ENCODE measurements around the gene FBXW11.
A peak's percentile ranks its signal among the peaks of the same experiment; 100 is the strongest.

DNA sequence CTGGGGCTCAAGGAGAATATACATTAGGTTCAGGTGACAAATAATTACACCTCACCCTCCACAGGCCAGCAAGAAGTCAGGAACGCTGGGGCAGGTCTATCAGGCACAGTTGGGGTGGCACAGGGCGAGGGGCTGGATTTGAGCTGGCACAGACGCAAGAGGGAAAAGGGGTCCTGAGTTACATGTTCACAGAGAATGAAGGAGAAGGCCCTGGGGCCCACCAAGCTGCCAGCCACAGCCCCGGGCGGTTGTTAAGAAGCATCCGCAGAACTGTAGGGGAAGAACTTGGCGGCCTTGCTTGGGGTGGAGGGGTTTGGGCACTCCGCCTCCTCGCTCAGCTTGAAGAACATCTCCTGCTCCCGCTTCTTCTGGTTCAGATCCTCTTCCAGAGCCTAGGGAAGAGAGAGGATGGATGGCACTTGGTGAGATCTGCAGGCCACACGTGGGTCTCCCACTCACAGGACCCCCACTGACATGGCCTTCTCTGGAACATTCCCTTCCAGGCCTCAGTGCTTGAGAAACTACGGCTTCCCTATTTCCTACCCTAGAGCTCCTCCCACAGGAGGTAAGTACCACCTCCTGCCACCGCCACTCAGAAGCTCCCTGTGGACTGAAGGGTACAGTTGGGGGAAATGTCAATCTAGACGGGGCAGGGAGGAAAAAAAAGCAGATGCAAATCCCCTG is 38.3 kb upstream of the FBXW11 start:
- TF ChIP-seq EZH2phosphoT487 (IDR thresholded peaks at IDR 0.05; ENCODE audit: borderline replicate concordance) (no peak), MAX (IDR thresholded peaks at IDR 0.05) (no peak), YY1 (IDR thresholded peaks at IDR 0.05; ENCODE audit: extremely low read depth, insufficient replicate concordance, low read depth, low read length) (no peak), CTCF (IDR thresholded peaks at IDR 0.05 in 2 of 3, conservative IDR thresholded peaks at IDR 0.05 in 1 of 3; ENCODE audit: borderline replicate concordance in 1 of 3, insufficient read depth in 1 of 3, low read depth in 2 of 3, low read length in 2 of 3) (0 out of 6 replicates have a peak, but pooled peaks of 1 of the 3 experiments have one; percentile 7), POLR2A (IDR thresholded peaks at IDR 0.05; ENCODE audit: borderline replicate concordance, extremely low read depth, insufficient read depth, insufficient read length) (no peak), CEBPB (IDR thresholded peaks at IDR 0.05; ENCODE audit: low read depth) (no peak), POLR2AphosphoS5 (IDR thresholded peaks at IDR 0.05; ENCODE audit: low read depth, low read length) (no peak), TCF7L2 (IDR thresholded peaks at IDR 0.05; ENCODE audit: borderline replicate concordance, extremely low read depth, insufficient read depth, insufficient read length) (no peak), JUND (IDR thresholded peaks at IDR 0.05) (no peak)
- TF ChIP-seq, protein P1, sequence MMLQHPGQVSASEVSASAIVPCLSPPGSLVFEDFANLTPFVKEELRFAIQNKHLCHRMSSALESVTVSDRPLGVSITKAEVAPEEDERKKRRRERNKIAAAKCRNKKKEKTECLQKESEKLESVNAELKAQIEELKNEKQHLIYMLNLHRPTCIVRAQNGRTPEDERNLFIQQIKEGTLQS (IDR thresholded peaks at IDR 0.05), result no peak
